Small intestine (tissue), 7 donors: ENCODE results near the gene UTP14C. TPM values are rescaled to one million over a fixed set of nuclear protein-coding genes. Genes with fewer than 3 reads are reported as not detected.
"Not testable (repeated sequence)": the region's sequence is repeated elsewhere in the genome, so short reads cannot be mapped to it uniquely, and the experiment has no call there.

Experiments used
- DNase-seq, 2 donors: peaks; one replicate each; pipeline versions ENCODE4 v3.0.0 to v3.0.0-alpha.2; 2013
- FAIRE-seq: peaks from 2 replicates; lab custom pipeline; 2012; peaks lifted over from hg19 to GRCh38; lab: Jason Lieb, UNC
- H3K27ac ChIP-seq, 3 donors: one replicate each; pipeline ENCODE4 v1.5.1; 2013; ENCODE audit warnings: low read length in 2 of 3, mild to moderate bottlenecking in 2 of 3, control low read depth in 1 of 3, inconsistent platforms in 1 of 3, low read depth in 1 of 3, moderate library complexity in 1 of 3
- H3K27me3 ChIP-seq, 3 donors: one replicate each; pipeline ENCODE4 v1.6.1; 2013; ENCODE audit warnings: low read length in 3 of 3, inconsistent platforms in 1 of 3; ENCODE audit not compliant: control insufficient read depth in 3 of 3, insufficient read depth in 3 of 3
- H3K36me3 ChIP-seq, 3 donors: one replicate each; pipeline ENCODE4 v1.6.1; 2013; ENCODE audit warnings: low read length in 3 of 3, inconsistent platforms in 1 of 3, low read depth in 1 of 3, mild to moderate bottlenecking in 1 of 3, moderate library complexity in 1 of 3; ENCODE audit not compliant: control insufficient read depth in 3 of 3, insufficient read depth in 2 of 3
- H3K4me1 ChIP-seq, 3 donors: one replicate each; pipeline ENCODE4 v1.6.1; 2013; ENCODE audit warnings: low read length in 2 of 3, inconsistent platforms in 1 of 3, low read depth in 1 of 3, mild to moderate bottlenecking in 1 of 3, moderate library complexity in 1 of 3; ENCODE audit not compliant: control insufficient read depth in 3 of 3, insufficient read depth in 2 of 3
- H3K4me3 ChIP-seq, 3 donors: one replicate each; pipeline ENCODE4 v1.5.1; 2013; ENCODE audit warnings: low read length in 3 of 3, control low read depth in 1 of 3, inconsistent platforms in 1 of 3, low read depth in 1 of 3, mild to moderate bottlenecking in 1 of 3, moderate library complexity in 1 of 3
- H3K9me3 ChIP-seq, 2 donors: one replicate each; pipeline ENCODE4 v1.6.1; 2013; ENCODE audit warnings: low read depth in 1 of 2, low read length in 1 of 2; ENCODE audit not compliant: control insufficient read depth in 2 of 2, insufficient read depth in 1 of 2
- WGBS, 3 donors: extraction: QIAGEN DNeasy Blood & Tissue Kit; methylation state at CpG; one replicate each; pipeline ENCODE4 v1.1.7; 2013; 5-methylcytosine and 5-hydroxymethylcytosine counted together
- polyA plus RNA-seq, 4 donors: library from polyadenylated mRNA; stranded (reverse) in 3 of 4; unstranded in 1 of 4; fragments of 200-250 nt in 3 of 4; fragments of 120-200 nt in 1 of 4; gene quantifications; one replicate each; pipeline versions ENCODE4 v1.2.1 to v1.2.3, GENCODE V29; 2013
- donor health status: healthy with polysubstance abuse.
- donor health status: control.
- donor health status: control.
- donor health status: Bipolar disorder and iron deficiency.
- donor health status: healthy.

Gene UTP14C
- polyA plus RNA-seq, 4 donors = 2.2 to 22.2 (median 5.6) TPM

DNA sequence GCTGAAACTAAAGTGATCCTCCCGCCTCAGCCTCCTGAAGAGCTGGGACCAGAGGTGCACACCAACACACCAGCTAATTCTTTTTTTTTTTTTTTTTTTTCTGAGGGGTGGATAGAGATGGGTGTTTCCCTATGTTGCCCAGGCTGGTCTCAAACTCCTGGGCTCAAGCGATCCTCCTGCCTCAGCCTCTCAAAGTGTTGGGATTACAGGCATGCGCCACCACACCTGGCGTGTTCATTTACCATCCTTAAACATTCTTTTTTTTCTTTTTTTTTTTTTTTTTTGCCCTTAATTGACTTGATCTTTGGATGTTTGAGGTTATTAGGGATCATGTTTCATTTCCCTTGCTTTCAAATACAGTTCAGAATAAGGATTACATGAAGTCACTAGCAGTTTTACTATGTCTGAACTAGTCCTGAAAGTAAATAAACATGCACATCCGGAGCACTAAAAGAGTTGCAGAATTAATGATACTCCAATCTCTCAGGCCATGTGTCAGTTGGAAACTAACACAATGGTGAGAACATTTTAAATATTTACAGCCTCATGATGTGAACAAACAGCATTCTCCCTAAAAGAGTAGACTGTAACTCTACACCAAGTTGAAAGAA lies 10.2 kb downstream of the UTP14C start:
- no peak for FAIRE-seq
- H3K4me3 ChIP-seq = no peak overlapping the region
- WGBS, 3 donors = 75 to 82% (median 78%) methylated on average over 5 of the region's 5 CpGs
- peaks cover 0 to 10% of the 10 kb centered on the region in 2 donors for H3K9me3 ChIP-seq
- H3K27ac ChIP-seq = no peak overlapping the region
- H3K4me1 ChIP-seq = no peaks in the 10 kb centered on the region
- H3K36me3 ChIP-seq = peaks cover 0 to 2% (median 0%) of the 10 kb centered on the region in 3 donors
- DNase-seq = no peak
- H3K27me3 ChIP-seq = no peaks in the 10 kb centered on the region

GRCh38 chr13:52036037-52036436 lies 11.5 kb downstream of the UTP14C start:
- DNase-seq = no peak
- Histone ChIP-seq H3K27ac (no peak overlapping the region), H3K36me3 (no peaks in the 10 kb centered on the region), H3K4me1 (no peaks in the 10 kb centered on the region), H3K4me3 (no peak overlapping the region), H3K27me3 (no peaks in the 10 kb centered on the region), H3K9me3 (no peaks in the 10 kb centered on the region)
- WGBS, 3 donors = 89 to 96% (median 90%) methylated on average over 1 of the region's 1 CpG
- no peak for FAIRE-seq

DNA sequence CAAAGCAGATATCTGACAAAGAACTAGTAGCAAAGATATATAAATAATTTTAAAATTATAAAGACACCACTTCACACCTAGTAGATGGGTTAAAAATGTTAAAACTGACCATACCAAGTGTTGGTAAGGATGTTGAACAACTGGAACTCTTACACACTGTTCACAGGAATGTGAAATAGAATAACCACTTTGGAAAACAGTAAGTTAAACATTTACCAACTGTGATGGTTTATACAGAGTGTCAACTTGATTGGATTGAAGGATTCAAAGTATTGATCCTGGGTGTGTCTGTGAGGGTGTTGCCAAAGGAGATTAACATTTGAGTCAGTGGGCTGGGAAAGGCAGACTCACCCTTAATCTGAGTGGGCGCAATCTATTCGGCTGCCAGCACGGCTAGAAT lies 19.2 kb downstream of the UTP14C start:
- no peak for FAIRE-seq

DNA sequence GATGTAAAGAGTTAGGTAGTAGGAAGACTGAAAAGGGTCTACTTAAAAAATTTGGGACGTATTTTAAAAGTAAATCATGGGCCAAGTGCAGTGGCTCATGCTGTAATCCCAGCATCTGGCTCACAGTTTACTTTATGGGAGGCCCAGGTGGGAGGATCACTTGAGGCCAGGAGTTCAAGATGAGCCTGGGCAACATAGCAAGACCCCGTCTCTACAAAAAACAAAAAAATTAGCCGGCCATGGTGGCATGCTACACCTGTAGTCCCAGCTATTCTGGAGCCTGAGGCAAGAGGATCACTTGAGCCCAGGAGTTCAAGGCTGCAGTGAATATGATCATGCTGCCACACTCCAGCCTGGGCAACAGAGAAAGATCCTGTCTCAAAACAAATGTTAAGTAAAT lies 23.0 kb downstream of the UTP14C start:
- WGBS, 3 donors = 92 to 97% (median 95%) methylated on average over 3 of the region's 3 CpGs
- Histone ChIP-seq H3K4me1 (no peaks in the 10 kb centered on the region), H3K36me3 (no peaks in the 10 kb centered on the region), H3K27ac (no peak overlapping the region), H3K27me3 (no peaks in the 10 kb centered on the region), H3K9me3 (no peaks in the 10 kb centered on the region), H3K4me3 (no peak overlapping the region)
- no peak for DNase-seq
- FAIRE-seq = no peak

More for the DNA sequence above, 19.2 kb downstream of the UTP14C start:
- H3K9me3 ChIP-seq = no peaks in the 10 kb centered on the region
- no peak overlapping the region for H3K27ac ChIP-seq
- 86 to 92% (median 90%) methylated on average over 3 of the region's 3 CpGs for WGBS, 3 donors
- H3K36me3 ChIP-seq = no peaks in the 10 kb centered on the region
- no peak for DNase-seq
- no peak overlapping the region for H3K4me3 ChIP-seq
- no peaks in the 10 kb centered on the region for H3K4me1 ChIP-seq
- no peaks in the 10 kb centered on the region for H3K27me3 ChIP-seq

GRCh38 chr13:52048516-52048915 lies 24.0 kb downstream of the UTP14C start:
- no peak overlapping the region for H3K27ac ChIP-seq
- H3K27me3 ChIP-seq = no peaks in the 10 kb centered on the region
- H3K4me3 ChIP-seq = no peak overlapping the region
- H3K36me3 ChIP-seq = no peaks in the 10 kb centered on the region
- no peaks in the 10 kb centered on the region for H3K4me1 ChIP-seq
- WGBS, 3 donors = 69 to 89% (median 74%) methylated on average over 2 of the region's 2 CpGs
- H3K9me3 ChIP-seq = no peaks in the 10 kb centered on the region
- FAIRE-seq (no peak), DNase-seq (no peak)

DNA sequence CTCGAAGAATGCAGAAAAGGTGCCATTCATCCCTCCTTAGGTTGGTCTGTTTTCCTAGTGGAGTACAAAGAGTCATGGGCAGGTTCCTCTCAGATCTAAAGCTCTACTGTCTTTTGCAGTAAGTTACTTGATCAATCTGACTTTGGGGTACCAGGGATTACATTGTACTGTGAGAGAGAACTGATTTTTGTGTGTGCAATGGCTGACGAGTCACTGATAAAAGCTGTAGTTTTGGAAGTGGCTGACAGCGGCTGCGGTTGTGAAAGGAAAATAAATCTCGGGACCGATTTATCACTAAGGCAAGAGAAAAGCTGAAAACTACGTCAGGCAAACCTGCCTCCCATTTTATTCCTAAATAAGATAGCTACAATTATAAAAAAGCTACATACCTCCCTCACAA lies 26.9 kb downstream of the UTP14C start:
- H3K4me1 ChIP-seq = no peaks in the 10 kb centered on the region
- no peaks in the 10 kb centered on the region for H3K9me3 ChIP-seq
- WGBS, 3 donors = 73 to 81% (median 77%) methylated on average over 7 of the region's 7 CpGs
- H3K27ac ChIP-seq = no peak overlapping the region
- no peak for DNase-seq
- no peaks in the 10 kb centered on the region for H3K27me3 ChIP-seq
- no peak for FAIRE-seq
- no peak overlapping the region for H3K4me3 ChIP-seq
- no peaks in the 10 kb centered on the region for H3K36me3 ChIP-seq

- WGBS, 3 donors = 67 to 82% (median 76%) methylated on average over 4 of the region's 4 CpGs
- H3K27ac ChIP-seq = no peak overlapping the region
Measured at GRCh38 chr13:52053460-52053859, 29.0 kb downstream of the UTP14C start.

DNA sequence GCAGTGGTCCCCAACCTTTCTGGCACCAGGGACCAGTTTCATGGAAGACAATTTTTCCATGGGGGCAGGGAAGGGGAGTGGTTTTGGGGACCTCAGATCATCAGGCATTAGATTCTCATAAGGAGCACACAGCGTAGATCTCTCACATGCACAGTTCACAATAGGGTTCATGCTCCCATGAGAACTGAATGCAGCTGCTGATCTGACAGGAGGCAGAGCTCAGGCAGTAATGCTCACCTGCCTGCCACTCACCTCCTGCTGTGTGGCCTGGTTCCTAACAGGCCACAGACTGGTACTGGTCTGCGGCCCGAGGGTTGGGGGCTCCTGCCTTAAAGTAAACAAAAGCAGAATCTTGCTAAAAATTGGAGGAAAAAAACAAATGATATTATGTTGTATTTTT lies 36.6 kb downstream of the UTP14C start:
- not testable (repeated sequence) for FAIRE-seq, H3K4me1 ChIP-seq

More at GRCh38 chr13:52053460-52053859, 29.0 kb downstream of the UTP14C start:
- Histone ChIP-seq H3K4me1 (no peaks in the 10 kb centered on the region), H3K27me3 (no peaks in the 10 kb centered on the region), H3K4me3 (no peak overlapping the region), H3K36me3 (no peaks in the 10 kb centered on the region), H3K9me3 (no peaks in the 10 kb centered on the region)
- DNase-seq = no peak
- FAIRE-seq = no peak

DNA sequence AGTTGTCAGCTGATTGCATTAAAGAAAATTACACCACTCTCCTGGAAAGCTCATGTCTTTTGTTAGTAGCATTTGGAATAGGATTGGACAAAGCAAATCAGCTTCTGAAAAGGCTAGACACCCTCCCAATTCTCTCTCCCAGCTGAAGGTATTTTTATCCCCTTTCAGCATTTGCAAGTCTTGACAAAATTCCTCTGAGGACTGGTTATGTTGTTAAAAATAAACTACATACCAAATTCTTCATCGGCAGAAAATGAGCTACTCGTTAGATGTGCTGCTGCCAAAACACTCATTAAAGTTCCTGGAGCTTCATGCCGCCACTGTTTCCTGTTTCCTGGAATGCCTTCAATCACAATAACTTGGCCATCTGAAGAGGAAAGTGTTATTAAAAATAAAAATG lies 37.1 kb downstream of the UTP14C start:
- 52 to 71% (median 53%) methylated on average over 3 of the region's 3 CpGs for WGBS, 3 donors
- no peak overlapping the region for H3K4me3 ChIP-seq
- peaks cover 0 to 20% of the 10 kb centered on the region in 2 donors for H3K9me3 ChIP-seq
- H3K27ac ChIP-seq = no peak overlapping the region
- no peak for DNase-seq
- no peaks in the 10 kb centered on the region for H3K27me3 ChIP-seq
- no peaks in the 10 kb centered on the region for H3K4me1 ChIP-seq
- FAIRE-seq = no peak
- no peaks in the 10 kb centered on the region for H3K36me3 ChIP-seq

More for the DNA sequence above, 36.6 kb downstream of the UTP14C start:
- not testable (repeated sequence) for DNase-seq, H3K36me3 ChIP-seq, H3K27me3 ChIP-seq, H3K4me3 ChIP-seq, H3K27ac ChIP-seq
- peaks cover 0 to 16% of the 10 kb centered on the region in 2 donors for H3K9me3 ChIP-seq
- 90 to 97% (median 91%) methylated on average over 3 of the region's 3 CpGs for WGBS, 3 donors
